Uterus (tissue), 4 donors: ENCODE measurements around the gene MRPS5. TPM values are rescaled to one million over a fixed set of nuclear protein-coding genes. Genes with fewer than 3 reads are reported as not detected.

Experiments
- DNase-seq, 2 donors: peaks; one replicate each; pipeline ENCODE4 v3.0.0-alpha.2; 2019 to 2020
- H3K27ac ChIP-seq, 2 donors: fragments of 200-600 bp; sonication (generic); 1 replicate in 1 of 2; 2 replicates in 1 of 2; pipeline ENCODE4 v1.5.1; 2016 to 2018
- H3K27me3 ChIP-seq, 2 donors: fragments of 200-600 bp; sonication (generic); one replicate each; pipeline ENCODE4 v1.5.1; 2018 to 2019; ENCODE audit warnings: control low read depth in 1 of 2
- H3K36me3 ChIP-seq, 2 donors: fragments of 200-600 bp; sonication (generic); one replicate each; pipeline ENCODE4 v1.5.1; 2019; ENCODE audit warnings: control low read depth in 1 of 2
- H3K4me1 ChIP-seq, 2 donors: fragments of 200-600 bp; sonication (generic); one replicate each; pipeline ENCODE4 v1.5.1; 2018 to 2019; ENCODE audit warnings: control low read depth in 1 of 2
- H3K4me3 ChIP-seq, 2 donors: fragments of 200-600 bp; sonication (generic); 1 replicate in 1 of 2; 2 replicates in 1 of 2; pipeline ENCODE4 v1.5.1; 2018 to 2019; ENCODE audit warnings: mild to moderate bottlenecking in 1 of 2
- H3K9me3 ChIP-seq, 2 donors: fragments of 200-600 bp; sonication (generic); one replicate each; pipeline ENCODE4 v1.5.1; 2019; ENCODE audit warnings: control low read depth in 1 of 2
- CTCF ChIP-seq, 4 experiments: fragments of 200-600 bp in 2 of 4; fragments of 450-650 bp in 2 of 4; sonication (generic) in 2 of 4; IDR thresholded peaks; one replicate each; pipeline ENCODE4 v1.5.1; 2016 to 2019; ENCODE audit warnings: antibody characterized with exemption in 4 of 4, mild to moderate bottlenecking in 2 of 4, moderate library complexity in 1 of 4
- POLR2A ChIP-seq, 2 donors: fragments of 450-650 bp; IDR thresholded peaks; one replicate each; pipeline ENCODE4 v1.6.1; 2016; ENCODE audit warnings: antibody characterized with exemption in 2 of 2, mild to moderate bottlenecking in 1 of 2, moderate library complexity in 1 of 2
- intact Hi-C: fragments of 100-400 bp; cut with DNase I; formaldehyde crosslinking; loops from one replicate; pipeline ENCODE4 v1.15.1; 2023; ENCODE audit warnings: low total_unique reads
- total RNA-seq, 4 donors: library from RNA; depleted of rRNA in 3 of 4; stranded (reverse); fragments of >200 nt in 3 of 4; gene quantifications; one replicate each; pipeline versions ENCODE4 v1.1.0 to v1.2.4, GENCODE V29; 2014 to 2023
- donor health status: DM: yes; HTN: yes; CAD: no.

MRPS5 gene
- total RNA-seq, 4 donors from 2014 or later, result 7.2 to 50.3 (median 28.6) TPM

DNA sequence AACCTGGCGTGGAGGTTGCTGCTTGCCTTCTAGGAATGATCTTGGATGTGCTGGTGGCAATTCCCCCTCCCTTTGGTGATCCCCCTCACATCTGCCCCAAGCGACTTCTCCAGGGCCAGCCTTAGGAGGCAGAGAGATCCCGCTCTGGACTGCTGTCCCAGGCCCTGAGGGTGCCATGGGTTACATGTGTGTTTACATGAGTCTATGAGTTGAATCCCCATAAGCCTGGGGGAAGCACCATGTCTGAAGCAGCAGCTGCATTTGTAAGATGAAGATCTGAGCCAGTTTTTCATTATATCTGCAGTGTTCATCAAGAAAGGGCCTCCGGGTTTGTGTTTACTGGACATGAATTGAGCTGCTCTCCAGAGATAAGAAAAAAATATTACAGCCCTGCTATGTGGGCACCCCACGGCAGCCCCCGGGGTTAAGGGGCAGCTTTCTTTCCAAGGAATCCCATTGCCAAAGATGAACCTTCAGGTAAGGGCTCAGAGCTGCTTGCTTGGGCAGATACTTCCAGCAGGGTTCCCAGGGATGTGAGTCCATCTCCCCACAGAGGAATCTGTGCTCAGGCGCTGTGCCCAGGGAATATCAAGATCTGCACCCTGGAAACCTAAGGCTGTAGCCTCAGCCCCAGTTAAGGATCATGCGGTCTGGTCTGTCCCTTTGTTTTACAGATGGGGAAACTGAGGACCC is 46.0 kb downstream of the MRPS5 start:
- Histone ChIP-seq H3K36me3 (no peaks in the 10 kb centered on the region), H3K27ac (no peak overlapping the region), H3K27me3 (peaks cover 0 to 14% of the 10 kb centered on the region in 2 donors), H3K4me1 (peaks cover 0 to 7% of the 10 kb centered on the region in 2 donors), H3K4me3 (no peak overlapping the region), H3K9me3 (no peaks in the 10 kb centered on the region)
- intact Hi-C loops, result no loop called here
- no peak for TF ChIP-seq POLR2A (IDR thresholded peaks at IDR 0.05)
- TF ChIP-seq CTCF (IDR thresholded peaks at IDR 0.05), result no peak
- DNase-seq, result no peak

DNA sequence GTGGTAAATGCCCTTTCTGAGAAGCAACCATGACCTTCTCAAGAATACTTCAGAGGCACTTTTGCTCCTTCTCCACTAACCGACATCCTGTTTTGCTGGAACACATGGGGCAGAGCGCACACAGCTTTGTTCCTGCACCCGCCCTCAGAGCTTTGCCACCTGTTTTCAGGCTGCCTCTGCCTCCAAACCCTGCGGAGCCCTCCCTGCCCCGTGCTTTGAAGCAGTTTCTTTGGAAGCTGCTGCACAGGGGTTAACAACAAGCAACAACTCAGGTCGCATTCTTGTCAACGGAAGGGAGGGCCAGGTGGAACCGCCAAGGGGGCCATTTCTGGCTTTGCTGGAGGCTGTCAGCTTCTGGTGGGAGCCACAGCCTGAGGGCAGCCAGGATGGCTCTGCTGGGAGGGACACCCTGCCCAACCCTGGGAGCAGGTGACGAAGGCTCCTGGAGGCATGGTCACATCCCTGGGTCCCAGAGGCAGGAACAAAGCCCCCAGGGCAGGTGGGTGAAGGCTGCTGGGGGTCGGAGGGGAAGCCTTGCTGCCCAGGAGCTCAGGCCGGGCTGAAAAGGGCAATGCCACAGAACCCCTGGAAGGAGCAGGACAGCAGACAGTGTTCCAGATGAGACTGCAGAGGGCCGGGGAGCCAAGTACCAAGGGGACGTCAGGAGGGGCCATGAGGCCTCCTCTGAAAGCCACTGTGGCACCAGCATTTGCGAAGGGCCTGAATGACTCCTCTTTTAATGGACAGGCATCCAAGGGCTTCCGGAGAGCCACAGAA is 46.8 kb downstream of the MRPS5 start:
- no peak overlapping the region for H3K27ac ChIP-seq
- H3K4me3 ChIP-seq, result no peak overlapping the region
- TF ChIP-seq POLR2A (IDR thresholded peaks at IDR 0.05), result no peak
- TF ChIP-seq CTCF (IDR thresholded peaks at IDR 0.05), result no peak
- H3K27me3 ChIP-seq, result peaks cover 0 to 14% of the 10 kb centered on the region in 2 donors
- DNase-seq, result no peak
- no peaks in the 10 kb centered on the region for H3K9me3 ChIP-seq
- H3K4me1 ChIP-seq, result peaks cover 0 to 7% of the 10 kb centered on the region in 2 donors
- intact Hi-C loops, result no loop called here
- no peaks in the 10 kb centered on the region for H3K36me3 ChIP-seq

DNA sequence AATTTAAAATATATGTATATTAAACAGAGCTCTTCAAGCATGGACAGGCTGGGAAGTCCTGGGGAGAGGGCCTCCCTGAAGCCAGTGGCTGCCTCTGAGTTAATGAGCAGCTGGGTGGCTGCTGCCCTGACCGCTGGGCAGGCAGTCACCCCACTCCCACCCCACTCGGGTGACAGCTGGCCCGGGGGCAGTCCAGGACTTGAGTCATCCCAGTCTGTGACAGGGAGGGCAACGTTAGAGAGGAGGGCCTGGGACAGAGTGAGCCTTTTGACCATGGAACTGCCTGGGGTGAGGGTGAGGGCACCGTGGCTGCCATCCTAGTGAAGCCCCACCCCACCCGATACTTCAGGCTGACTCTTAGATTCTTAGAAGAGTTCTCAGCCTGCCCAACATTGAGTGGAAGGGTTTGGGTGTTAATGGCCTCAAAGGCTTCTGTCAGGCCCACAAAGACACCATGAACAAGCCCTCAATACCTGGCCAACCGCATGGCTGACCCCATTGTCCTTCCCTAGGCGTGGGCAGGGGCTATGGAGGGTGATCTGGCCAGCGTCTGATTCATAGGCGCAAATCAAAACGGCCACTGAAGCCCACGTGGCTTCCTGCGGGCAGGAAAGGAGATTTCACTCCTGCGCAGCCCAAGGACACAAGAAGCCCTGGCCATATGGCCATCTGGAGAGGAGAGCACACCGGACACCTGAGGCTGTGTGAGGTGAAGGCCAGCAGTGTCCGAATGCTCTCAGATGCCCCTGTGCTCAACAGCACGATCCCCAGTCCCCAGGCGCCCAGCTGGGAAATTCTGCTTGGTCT is 47.5 kb downstream of the MRPS5 start:
- no peak for TF ChIP-seq POLR2A (IDR thresholded peaks at IDR 0.05)
- TF ChIP-seq CTCF (IDR thresholded peaks at IDR 0.05), result no peak
- no peaks in the 10 kb centered on the region for H3K36me3 ChIP-seq
- H3K9me3 ChIP-seq, result no peaks in the 10 kb centered on the region
- no peak overlapping the region for H3K4me3 ChIP-seq
- peaks cover 0 to 14% of the 10 kb centered on the region in 2 donors for H3K27me3 ChIP-seq
- no peak for DNase-seq
- no peak overlapping the region for H3K27ac ChIP-seq
- intact Hi-C loops, result no loop called here
- peaks cover 0 to 7% of the 10 kb centered on the region in 2 donors for H3K4me1 ChIP-seq

GRCh38 chr2:95072424-95072823 is 49.2 kb downstream of the MRPS5 start:
- intact Hi-C loops, result no loop called here
- peaks cover 0 to 7% of the 10 kb centered on the region in 2 donors for H3K4me1 ChIP-seq
- no peak overlapping the region for H3K27ac ChIP-seq
- no peak overlapping the region for H3K4me3 ChIP-seq
- H3K27me3 ChIP-seq, result peaks cover 0 to 14% of the 10 kb centered on the region in 2 donors
- no peaks in the 10 kb centered on the region for H3K36me3 ChIP-seq
- H3K9me3 ChIP-seq, result no peaks in the 10 kb centered on the region
- TF ChIP-seq POLR2A (IDR thresholded peaks at IDR 0.05), result no peak
- no peak for TF ChIP-seq CTCF (IDR thresholded peaks at IDR 0.05)
- no peak for DNase-seq
